Keratinocyte (primary cell): Measurements from ENCODE around the gene KRT3. TPM values are rescaled to one million over a fixed set of nuclear protein-coding genes. Genes with fewer than 3 reads are reported as not detected.

Experiments used
- DNase-seq: peaks from one replicate; pipeline ENCODE4 v3.0.0-alpha.2; 2011; ENCODE audit warnings: low read depth, missing footprints, low spot score
- FAIRE-seq: peaks from 2 replicates; lab custom pipeline; 2011; peaks lifted over from hg19 to GRCh38; lab: Jason Lieb, UNC
- H2AFZ ChIP-seq: 2 replicates; pipeline ENCODE4 v1.6.0; 2012; ENCODE audit warnings: low read length, control low read depth, inconsistent platforms; ENCODE audit not compliant: control insufficient read depth
- H3K27ac ChIP-seq: 2 replicates; pipeline ENCODE4 v1.5.1; 2011; ENCODE audit warnings: low read length; ENCODE audit not compliant: control insufficient read depth, insufficient read depth
- H3K27me3 ChIP-seq: 3 replicates; pipeline ENCODE4 v1.6.0; 2011; ENCODE audit warnings: low read length; ENCODE audit not compliant: control insufficient read depth, insufficient read depth; ENCODE audit errors: extremely low read depth
- H3K36me3 ChIP-seq, 2 experiments: 2 replicates in 1 of 2; 3 replicates in 1 of 2; pipeline ENCODE4 v1.5.1; 2011; ENCODE audit warnings: low read length in 2 of 2, mild to moderate bottlenecking in 1 of 2; ENCODE audit not compliant: control insufficient read depth in 2 of 2, insufficient read depth in 2 of 2; ENCODE audit errors: extremely low read depth in 1 of 2
- H3K4me1 ChIP-seq: 3 replicates; pipeline ENCODE4 v1.5.1; 2011; ENCODE audit warnings: low read length; ENCODE audit not compliant: control insufficient read depth, insufficient read depth; ENCODE audit errors: extremely low read depth
- H3K4me2 ChIP-seq: 3 replicates; pipeline ENCODE4 v1.6.0; 2011; ENCODE audit warnings: low read depth, low read length; ENCODE audit not compliant: control insufficient read depth, insufficient read depth; ENCODE audit errors: extremely low read depth
- H3K4me3 ChIP-seq, 3 experiments: fragments of 200-600 bp in 1 of 3; sonication (generic) in 1 of 3; 2 replicates in 2 of 3; 3 replicates in 1 of 3; pipeline ENCODE4 v1.5.1; 2011 to 2016; ENCODE audit warnings: low read length in 3 of 3, mild to moderate bottlenecking in 3 of 3, control low read depth in 2 of 3, inconsistent platforms in 1 of 3, low read depth in 1 of 3, mixed read lengths in 1 of 3, mixed run types in 1 of 3, moderate library complexity in 1 of 3; ENCODE audit not compliant: control insufficient read depth in 2 of 3, insufficient read depth in 2 of 3; ENCODE audit errors: extremely low read depth in 1 of 3
- H3K79me2 ChIP-seq: 2 replicates; pipeline ENCODE4 v1.6.0; 2012; ENCODE audit warnings: low read length; ENCODE audit not compliant: control insufficient read depth, insufficient read depth
- H3K9ac ChIP-seq: 3 replicates; pipeline ENCODE4 v1.6.0; 2011; ENCODE audit warnings: low read length; ENCODE audit not compliant: control insufficient read depth, insufficient read depth; ENCODE audit errors: extremely low read depth
- H3K9me1 ChIP-seq: 3 replicates; pipeline ENCODE4 v1.6.0; 2011; ENCODE audit warnings: low read length; ENCODE audit not compliant: control insufficient read depth, insufficient read depth; ENCODE audit errors: extremely low read depth
- H3K9me3 ChIP-seq: 2 replicates; pipeline ENCODE4 v1.5.1; 2012; ENCODE audit warnings: low read depth, low read length; ENCODE audit not compliant: control insufficient read depth
- H4K20me1 ChIP-seq: 3 replicates; pipeline ENCODE4 v1.6.0; 2011; ENCODE audit warnings: low read length; ENCODE audit not compliant: control insufficient read depth, insufficient read depth; ENCODE audit errors: extremely low read depth
- EZH2 ChIP-seq: IDR thresholded peaks from one replicate; pipeline ENCODE4 v1.6.1; 2012; ENCODE audit warnings: inconsistent platforms, mild to moderate bottlenecking, low read length, moderate library complexity
- dilution Hi-C: fragments of 300-500 bp; cut with MboI; formaldehyde crosslinking; loops from one replicate; pipeline ENCODE4 v1.7.0; 2020; ENCODE audit warnings: low sequenced_read_pairs; ENCODE audit not compliant: extremely low pct_ligation_motif_present
- polyA plus RNA-seq, 5 experiments: library from polyadenylated mRNA; depleted of rRNA in 3 of 5; stranded (reverse) in 3 of 5; stranded (forward) in 1 of 5; unstranded in 1 of 5; fragments of >200 nt; gene quantifications; 1 replicate in 1 of 5; 2 replicates in 3 of 5; 3 replicates in 1 of 5; pipeline versions ENCODE4 v1.2.1 to v1.2.3, GENCODE V29; 2011 to 2012; ENCODE audit warnings: missing spikeins in 2 of 5, low read depth in 1 of 5, low replicate concordance in 1 of 5
- TF ChIP-seq, protein P1 (sequence below), 3 experiments: IDR thresholded peaks in 1 of 3; conservative IDR thresholded peaks in 1 of 3; optimal IDR thresholded peaks in 1 of 3; 2 replicates in 2 of 3; 3 replicates in 1 of 3; pipeline versions ENCODE3 to v1.5.1; 2011; ENCODE audit warnings: low read length in 3 of 3, mild to moderate bottlenecking in 3 of 3, moderate library complexity in 2 of 3, control low read depth in 1 of 3, inconsistent platforms in 1 of 3; ENCODE audit not compliant: insufficient read depth in 2 of 3; ENCODE audit errors: extremely low read depth in 1 of 3

The KRT3 gene
- polyA plus RNA-seq, 1 donor (not counting 4 experiments of a cell fraction or from before 2014, with no cell fraction given): 0.29 TPM

DNA sequence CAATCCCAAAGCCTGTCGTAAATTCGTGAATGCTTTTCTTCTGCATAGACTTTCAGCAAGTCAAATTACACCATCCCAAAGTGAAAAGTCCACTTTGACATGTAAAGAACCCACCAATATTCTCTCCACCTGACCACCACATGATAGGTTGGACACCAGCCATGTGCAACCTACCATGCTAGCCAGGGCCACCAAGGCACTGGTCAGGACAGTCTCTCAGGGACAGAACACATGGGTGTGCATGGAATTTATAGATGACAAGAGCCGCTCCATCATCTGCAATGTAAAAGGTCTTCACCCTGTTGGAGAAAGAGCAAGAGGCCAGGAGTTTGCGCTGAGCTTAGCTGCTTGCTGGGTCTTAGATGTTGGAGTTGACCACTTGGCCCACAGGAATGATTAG lies 13.4 kb downstream of the KRT3 start:
- H3K9ac ChIP-seq: no peak overlapping the region
- no peak overlapping the region for H3K4me2 ChIP-seq
- H3K9me3 ChIP-seq: no peaks in the 10 kb centered on the region
- TF ChIP-seq, protein P1, sequence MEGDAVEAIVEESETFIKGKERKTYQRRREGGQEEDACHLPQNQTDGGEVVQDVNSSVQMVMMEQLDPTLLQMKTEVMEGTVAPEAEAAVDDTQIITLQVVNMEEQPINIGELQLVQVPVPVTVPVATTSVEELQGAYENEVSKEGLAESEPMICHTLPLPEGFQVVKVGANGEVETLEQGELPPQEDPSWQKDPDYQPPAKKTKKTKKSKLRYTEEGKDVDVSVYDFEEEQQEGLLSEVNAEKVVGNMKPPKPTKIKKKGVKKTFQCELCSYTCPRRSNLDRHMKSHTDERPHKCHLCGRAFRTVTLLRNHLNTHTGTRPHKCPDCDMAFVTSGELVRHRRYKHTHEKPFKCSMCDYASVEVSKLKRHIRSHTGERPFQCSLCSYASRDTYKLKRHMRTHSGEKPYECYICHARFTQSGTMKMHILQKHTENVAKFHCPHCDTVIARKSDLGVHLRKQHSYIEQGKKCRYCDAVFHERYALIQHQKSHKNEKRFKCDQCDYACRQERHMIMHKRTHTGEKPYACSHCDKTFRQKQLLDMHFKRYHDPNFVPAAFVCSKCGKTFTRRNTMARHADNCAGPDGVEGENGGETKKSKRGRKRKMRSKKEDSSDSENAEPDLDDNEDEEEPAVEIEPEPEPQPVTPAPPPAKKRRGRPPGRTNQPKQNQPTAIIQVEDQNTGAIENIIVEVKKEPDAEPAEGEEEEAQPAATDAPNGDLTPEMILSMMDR (optimal IDR thresholded peaks at IDR 0.05 in 1 of 3, IDR thresholded peaks at IDR 0.05 in 1 of 3, conservative IDR thresholded peaks at IDR 0.05 in 1 of 3; ENCODE audit: extremely low read depth in 1 of 3, insufficient read depth in 2 of 3, low read length in 3 of 3): no peak
- TF ChIP-seq EZH2: no peak
- H2AFZ ChIP-seq: no peak overlapping the region
- dilution Hi-C loops: no loop called here
- no peaks in the 10 kb centered on the region for H3K9me1 ChIP-seq
- no peaks in the 10 kb centered on the region for H3K36me3 ChIP-seq
- H3K79me2 ChIP-seq: no peaks in the 10 kb centered on the region
- H3K4me1 ChIP-seq: no peaks in the 10 kb centered on the region
- no peak overlapping the region for H3K27ac ChIP-seq
- H3K4me3 ChIP-seq: no peak overlapping the region
- H3K27me3 ChIP-seq: peaks cover 39% of the 10 kb centered on the region
- FAIRE-seq (no peak), DNase-seq (no peak)
- no peaks in the 10 kb centered on the region for H4K20me1 ChIP-seq

DNA sequence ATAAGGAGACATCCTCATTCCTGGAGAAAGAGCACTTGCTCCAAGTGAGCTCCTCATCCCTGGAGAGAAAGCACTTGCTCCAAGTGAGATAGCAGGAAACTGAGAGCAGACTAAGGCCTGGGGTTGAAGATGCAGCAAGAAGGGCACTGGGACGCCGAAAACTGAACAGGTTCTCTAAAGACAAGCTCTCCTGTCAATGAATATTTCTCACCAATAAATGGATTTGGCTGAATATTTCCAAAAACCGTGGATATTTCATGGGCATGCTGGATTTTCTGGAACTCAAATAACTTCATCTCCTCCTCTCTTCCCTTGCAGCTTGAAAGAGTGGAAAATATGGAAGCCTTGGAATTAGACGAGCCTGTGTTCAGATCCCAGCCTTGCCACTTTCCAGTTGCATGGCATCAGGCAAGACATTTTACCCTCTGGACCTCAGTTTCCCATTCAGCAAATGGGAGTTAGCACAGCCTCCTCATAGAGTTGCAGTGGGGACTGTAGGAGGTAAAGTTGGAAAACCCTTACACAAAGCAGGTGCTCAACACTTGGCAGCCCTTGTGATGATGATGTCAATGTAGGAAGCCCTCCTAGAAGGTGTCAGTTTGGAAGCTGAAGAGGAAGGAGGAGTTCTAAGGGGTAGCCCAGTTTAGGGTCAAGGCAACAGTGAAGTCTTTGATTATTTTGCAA lies 14.4 kb downstream of the KRT3 start:
- dilution Hi-C loops: no loop called here
- Histone ChIP-seq H3K36me3 (no peaks in the 10 kb centered on the region), H3K4me3 (no peak overlapping the region), H3K9ac (no peak overlapping the region), H2AFZ (no peak overlapping the region), H4K20me1 (no peaks in the 10 kb centered on the region), H3K9me3 (no peaks in the 10 kb centered on the region), H3K79me2 (no peaks in the 10 kb centered on the region), H3K9me1 (no peaks in the 10 kb centered on the region), H3K4me2 (no peak overlapping the region), H3K27ac (no peak overlapping the region), H3K27me3 (peaks cover 36% of the 10 kb centered on the region), H3K4me1 (no peaks in the 10 kb centered on the region)
- FAIRE-seq: no peak
- DNase-seq: no peak
- TF ChIP-seq, protein P1 (optimal IDR thresholded peaks at IDR 0.05 in 1 of 3, IDR thresholded peaks at IDR 0.05 in 1 of 3, conservative IDR thresholded peaks at IDR 0.05 in 1 of 3; ENCODE audit: extremely low read depth in 1 of 3, insufficient read depth in 2 of 3, low read length in 3 of 3): no peak
- TF ChIP-seq EZH2: no peak
